Measurements from ENCODE around the gene MS4A8. TPM values are rescaled to one million over a fixed set of nuclear protein-coding genes. Genes with fewer than 3 reads are reported as not detected.

The MS4A8 gene
- total and polyA plus RNA-seq, 2 of the 4 experiments (the other 2 are of a cell fraction): not detected

DNA sequence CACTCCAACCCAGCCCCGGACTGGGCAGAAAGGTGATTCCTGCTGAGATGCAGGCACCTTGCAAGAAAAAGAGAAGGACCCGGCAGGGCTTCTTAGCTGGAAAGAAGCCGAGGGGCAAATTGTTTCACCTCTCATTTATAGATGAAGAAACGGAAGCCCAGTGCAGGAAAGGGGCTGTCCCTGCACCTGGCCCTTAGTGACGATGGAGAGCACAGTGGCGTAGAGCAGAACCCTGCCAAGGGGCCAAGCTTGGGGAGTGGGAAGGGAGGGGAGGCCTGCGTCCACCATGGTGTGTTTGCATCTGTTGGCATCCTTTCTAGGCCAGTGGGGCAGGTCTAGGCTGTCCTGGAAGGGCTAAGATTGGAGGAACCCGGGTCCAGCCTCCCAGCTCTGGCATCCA is 49.4 kb downstream of the MS4A8 start:
- in situ Hi-C loops (cut with MboI; ENCODE audit: low sequenced_read_pairs) (no loop called here), dilution Hi-C loops (cut with HindIII; ENCODE audit: low sequenced_read_pairs, unreplicated experiment) (no loop called here), intact Hi-C loops (cut with micrococcal nuclease) (no loop called here)
- Histone ChIP-seq H3K27me3 (ENCODE audit: control insufficient read depth, insufficient read depth, low read length) (no peaks in the 10 kb centered on the region), H4K8ac (ENCODE audit: low read depth in 2 of 2, low read length in 2 of 2) (no peak overlapping the region), H4K20me1 (ENCODE audit: insufficient read depth, low read length) (no peaks in the 10 kb centered on the region), H3K27ac (ENCODE audit: insufficient read depth, low read length) (no peak overlapping the region), H3K56ac (ENCODE audit: extremely low read depth, insufficient read depth, low read length) (no peak overlapping the region), H3K4ac (ENCODE audit: low read depth, low read length) (no peak overlapping the region), H4K91ac (ENCODE audit: insufficient read depth, low read depth, low read length) (no peak overlapping the region), H2AFZ (replicated peaks; ENCODE audit: low read length, poor library complexity) (no peak overlapping the region), H3K14ac (replicated peaks; ENCODE audit: low read depth, low read length) (no peak overlapping the region), H2BK20ac (ENCODE audit: low read depth, low read length) (no peak overlapping the region), H2AK9ac (replicated peaks; ENCODE audit: low read depth, low read length, poor library complexity) (no peak overlapping the region), H3K9ac (ENCODE audit: low read depth, low read length) (no peak overlapping the region), H3K4me2 (ENCODE audit: low read depth, low read length) (no peak overlapping the region), H3K9me1 (ENCODE audit: insufficient read depth, low read length) (no peaks in the 10 kb centered on the region), H3K36me3 (ENCODE audit: control insufficient read depth, insufficient read depth, low read length) (no peaks in the 10 kb centered on the region), H2BK15ac (ENCODE audit: low read depth, low read length) (no peak overlapping the region), H3K79me1 (ENCODE audit: low read depth in 1 of 2, low read length in 2 of 2) (no peaks in the 10 kb centered on the region), H2AK5ac (ENCODE audit: low read depth, low read length) (no peak overlapping the region), H4K5ac (ENCODE audit: low read depth, low read length) (no peak overlapping the region), H3K4me1 (ENCODE audit: control insufficient read depth, insufficient read depth, low read length) (no peaks in the 10 kb centered on the region), H2BK5ac (ENCODE audit: low read depth, low read length, poor library complexity, severe bottlenecking) (no peak overlapping the region), H2BK120ac (ENCODE audit: low read depth, low read length) (no peak overlapping the region), H3K9me3 (ENCODE audit: control insufficient read depth, insufficient read depth, low read length) (0 out of 2 replicates have a peak, but pooled peaks cover 2% of the 10 kb centered on the region), H3K23ac (ENCODE audit: low read depth, low read length) (no peak overlapping the region), H3K4me3 (ENCODE audit: insufficient read depth, low read depth, low read length) (no peak overlapping the region), H3K18ac (ENCODE audit: low read depth, low read length) (no peak overlapping the region)
- WGBS, 2 experiments (ENCODE audit: extremely low coverage in 2 of 2, insufficient read length in 1 of 2): 20% methylated on average over 1 of the region's 8 CpGs; no CpG with 5 or more reads in 1 of the 2 experiments
- no peak for ATAC-seq (ENCODE audit: low read depth)
- TF ChIP-seq RCOR1 (IDR thresholded peaks at IDR 0.05; ENCODE audit: insufficient replicate concordance, low read length) (no peak), CEBPB (IDR thresholded peaks at IDR 0.05; ENCODE audit: low read depth, low read length) (no peak), CHD1 (IDR thresholded peaks at IDR 0.05; ENCODE audit: low read depth, low read length) (no peak), BHLHE40 (IDR thresholded peaks at IDR 0.05; ENCODE audit: low read depth, low read length) (no peak)
- no TSS peak for BruUV-seq (replicated peaks)
- no peak for DNase-seq
- ChIA-PET CTCF (no interaction called here), POLR2A (ENCODE audit: unreplicated experiment) (no interaction called here)

Measured in IMR-90 (cell line).